Measurements from ENCODE around the gene COL20A1. TPM values are rescaled to one million over a fixed set of nuclear protein-coding genes. Genes with fewer than 3 reads are reported as not detected.

COL20A1 gene
- total and polyA plus RNA-seq, 2 donors (not counting 1 experiment from before 2014, with no cell fraction given): not detected

DNA sequence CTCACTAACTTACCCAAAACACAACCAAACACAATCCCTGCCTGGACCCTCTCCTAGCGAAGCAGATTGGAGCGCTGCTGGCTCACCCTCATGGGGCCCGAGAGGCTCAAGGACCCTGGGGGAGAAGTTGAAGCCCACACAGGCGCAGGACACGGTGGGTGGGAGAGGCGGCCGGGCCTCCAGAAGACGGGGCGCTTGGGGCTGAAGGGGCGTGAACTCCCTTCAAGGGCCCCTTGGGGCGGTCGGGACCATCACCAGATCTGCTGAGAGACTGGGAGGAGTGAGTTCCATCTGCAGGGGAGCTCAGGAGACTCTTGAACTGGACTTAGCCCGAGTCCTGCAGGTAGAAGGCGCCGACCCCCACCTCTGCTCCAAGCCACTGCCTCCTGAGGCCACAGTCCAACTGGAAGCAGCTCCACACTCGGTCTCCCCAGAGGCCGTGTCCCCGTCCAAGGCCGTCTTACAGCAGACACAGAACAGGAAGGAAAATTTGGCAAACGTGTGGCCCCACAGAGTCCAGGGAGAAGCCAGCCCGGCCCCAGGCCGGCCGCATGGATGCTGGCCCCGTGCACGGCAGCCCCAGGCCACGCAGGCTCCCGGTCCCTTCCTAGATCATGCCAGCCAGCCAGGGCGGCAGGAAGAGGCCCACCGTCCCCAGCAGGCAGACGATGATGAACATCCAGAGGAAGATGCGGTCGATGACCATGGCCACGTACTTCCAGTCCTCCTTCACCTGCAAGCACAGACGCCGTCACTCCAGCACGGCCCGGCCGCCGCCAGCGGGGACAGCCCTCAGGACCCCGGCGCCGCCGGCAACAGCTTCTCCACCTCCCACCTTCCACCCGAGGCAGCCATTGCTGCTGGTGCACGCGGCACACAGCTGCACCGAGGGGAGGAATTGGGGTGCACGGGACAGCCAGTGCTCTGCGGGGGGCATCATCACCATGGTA lies 53.4 kb downstream of the COL20A1 start:
- Histone ChIP-seq H3K36me3 (ENCODE audit: control insufficient read depth, insufficient read depth, low read length) (no peaks in the 10 kb centered on the region), H3K27ac (ENCODE audit: insufficient read depth, low read length) (no peak overlapping the region), H3K27me3 (ENCODE audit: control insufficient read depth, insufficient read depth, low read length) (no peaks in the 10 kb centered on the region), H4K20me1 (ENCODE audit: control insufficient read depth, extremely low read depth, insufficient read depth, low read length) (no peaks in the 10 kb centered on the region), H3K9ac (ENCODE audit: insufficient read depth, low read length) (no peak overlapping the region), H2AFZ (ENCODE audit: low read length) (no peak overlapping the region), H3K9me3 (ENCODE audit: control insufficient read depth, insufficient read depth, low read depth, low read length) (no peaks in the 10 kb centered on the region), H3K4me2 (ENCODE audit: extremely low read depth, insufficient read depth, low read length) (no peak overlapping the region), H3K4me1 (ENCODE audit: control insufficient read depth, extremely low read depth, insufficient read depth, low read length) (no peaks in the 10 kb centered on the region), H3K79me2 (ENCODE audit: control insufficient read depth, insufficient read depth, low read length) (no peaks in the 10 kb centered on the region), H3K4me3 (replicated peaks in 1 of 4; ENCODE audit: control extremely low read depth in 1 of 4, insufficient read depth in 1 of 4, low read depth in 3 of 4, low read length in 4 of 4) (no peak overlapping the region)
- TF ChIP-seq EZH2 (IDR thresholded peaks at IDR 0.05; ENCODE audit: low read length, missing control alignments): no peak
- TF ChIP-seq, protein P1, sequence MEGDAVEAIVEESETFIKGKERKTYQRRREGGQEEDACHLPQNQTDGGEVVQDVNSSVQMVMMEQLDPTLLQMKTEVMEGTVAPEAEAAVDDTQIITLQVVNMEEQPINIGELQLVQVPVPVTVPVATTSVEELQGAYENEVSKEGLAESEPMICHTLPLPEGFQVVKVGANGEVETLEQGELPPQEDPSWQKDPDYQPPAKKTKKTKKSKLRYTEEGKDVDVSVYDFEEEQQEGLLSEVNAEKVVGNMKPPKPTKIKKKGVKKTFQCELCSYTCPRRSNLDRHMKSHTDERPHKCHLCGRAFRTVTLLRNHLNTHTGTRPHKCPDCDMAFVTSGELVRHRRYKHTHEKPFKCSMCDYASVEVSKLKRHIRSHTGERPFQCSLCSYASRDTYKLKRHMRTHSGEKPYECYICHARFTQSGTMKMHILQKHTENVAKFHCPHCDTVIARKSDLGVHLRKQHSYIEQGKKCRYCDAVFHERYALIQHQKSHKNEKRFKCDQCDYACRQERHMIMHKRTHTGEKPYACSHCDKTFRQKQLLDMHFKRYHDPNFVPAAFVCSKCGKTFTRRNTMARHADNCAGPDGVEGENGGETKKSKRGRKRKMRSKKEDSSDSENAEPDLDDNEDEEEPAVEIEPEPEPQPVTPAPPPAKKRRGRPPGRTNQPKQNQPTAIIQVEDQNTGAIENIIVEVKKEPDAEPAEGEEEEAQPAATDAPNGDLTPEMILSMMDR (conservative IDR thresholded peaks at IDR 0.05 in 1 of 2, IDR thresholded peaks at IDR 0.05 in 1 of 2; ENCODE audit: low read depth in 1 of 2, low read length in 2 of 2): no peak
- DNase-seq (ENCODE audit: low read depth in 2 of 2): no peak

DNA sequence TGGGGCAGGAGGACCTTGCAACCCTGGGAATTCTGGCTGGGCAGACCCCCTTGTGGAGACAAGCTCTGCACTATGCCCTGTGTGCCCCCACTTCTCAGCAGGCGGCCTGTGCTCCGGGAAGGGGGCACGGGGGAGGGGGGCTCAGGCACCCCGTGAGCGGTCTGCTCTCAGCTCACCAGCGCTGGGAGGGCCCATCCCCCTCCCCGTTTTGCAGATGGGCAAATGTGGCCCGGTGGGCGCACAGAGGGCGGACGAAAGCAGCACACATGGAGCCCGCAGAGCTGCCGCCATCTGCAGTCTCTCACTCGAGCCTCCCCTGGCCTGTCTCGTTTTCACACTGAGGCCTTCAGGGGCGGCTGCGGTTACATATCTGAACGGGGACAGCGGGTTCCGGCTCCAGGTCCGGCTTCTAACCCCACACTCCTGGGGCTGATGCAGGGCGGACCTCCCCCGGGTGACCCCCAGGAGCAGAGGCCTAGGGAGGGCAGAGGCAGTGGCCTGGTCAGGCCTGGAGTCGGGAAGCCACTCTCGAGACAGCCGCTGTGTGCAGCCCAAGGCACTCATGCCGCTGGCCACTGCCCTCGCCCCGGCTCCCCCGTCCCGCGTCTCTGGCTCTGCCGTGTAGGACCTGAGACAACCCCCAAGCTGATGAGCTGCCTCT lies 54.2 kb downstream of the COL20A1 start:
- Histone ChIP-seq H3K27me3 (ENCODE audit: control insufficient read depth, insufficient read depth, low read length) (no peaks in the 10 kb centered on the region), H3K79me2 (ENCODE audit: control insufficient read depth, insufficient read depth, low read length) (no peaks in the 10 kb centered on the region), H3K36me3 (ENCODE audit: control insufficient read depth, insufficient read depth, low read length) (no peaks in the 10 kb centered on the region), H4K20me1 (ENCODE audit: control insufficient read depth, extremely low read depth, insufficient read depth, low read length) (no peaks in the 10 kb centered on the region), H3K9ac (ENCODE audit: insufficient read depth, low read length) (no peak overlapping the region), H2AFZ (ENCODE audit: low read length) (no peak overlapping the region), H3K4me2 (ENCODE audit: extremely low read depth, insufficient read depth, low read length) (no peak overlapping the region), H3K4me1 (ENCODE audit: control insufficient read depth, extremely low read depth, insufficient read depth, low read length) (no peaks in the 10 kb centered on the region), H3K4me3 (replicated peaks in 1 of 4; ENCODE audit: control extremely low read depth in 1 of 4, insufficient read depth in 1 of 4, low read depth in 3 of 4, low read length in 4 of 4) (no peak overlapping the region), H3K9me3 (ENCODE audit: control insufficient read depth, insufficient read depth, low read depth, low read length) (no peaks in the 10 kb centered on the region), H3K27ac (ENCODE audit: insufficient read depth, low read length) (no peak overlapping the region)
- TF ChIP-seq, protein P1 (conservative IDR thresholded peaks at IDR 0.05 in 1 of 2, IDR thresholded peaks at IDR 0.05 in 1 of 2; ENCODE audit: low read depth in 1 of 2, low read length in 2 of 2): no peak
- no peak for TF ChIP-seq EZH2 (IDR thresholded peaks at IDR 0.05; ENCODE audit: low read length, missing control alignments)
- DNase-seq (ENCODE audit: low read depth in 2 of 2): no peak

All from fibroblast of lung (primary cell).